K562 (cell line): ENCODE measurements around the gene TVP23A. TPM values are rescaled to one million over a fixed set of nuclear protein-coding genes. Genes with fewer than 3 reads are reported as not detected.

Experiments used
- ATF7 ChIP-seq: fragments of 450-650 bp; IDR thresholded peaks from 2 replicates; pipeline ENCODE4 v1.7.1; 2014; ENCODE audit warnings: mild to moderate bottlenecking, moderate library complexity
- BCOR ChIP-seq: fragments of 450-650 bp; IDR thresholded peaks from 2 replicates; pipeline ENCODE4 v1.6.1; 2016
- CBFA2T3 ChIP-seq: fragments of 450-650 bp; IDR thresholded peaks from 2 replicates; pipeline ENCODE4 v1.6.1; 2017
- DEAF1 ChIP-seq: fragments of 450-650 bp; formaldehyde crosslinking; IDR thresholded peaks from 2 replicates; pipeline ENCODE4 v1.4.0; 2020; ENCODE audit warnings: mild to moderate bottlenecking, moderate library complexity
- EP300 ChIP-seq: IDR thresholded peaks from 2 replicates; pipeline ENCODE4 v1.6.1; 2012; ENCODE audit warnings: low read length, improper control_type of control experiment
- HDAC2 ChIP-seq: fragments of 450-650 bp; IDR thresholded peaks from 2 replicates; pipeline ENCODE4 v1.6.1; 2016; ENCODE audit warnings: mild to moderate bottlenecking
- JUN ChIP-seq, 2 experiments: sonication (generic) in 1 of 2; formaldehyde crosslinking in 1 of 2; IDR thresholded peaks; 2 replicates each; pipeline versions ENCODE4 v1.6.1 to v1.8.0; 2012 to 2022; ENCODE audit warnings: borderline replicate concordance in 2 of 2, mild to moderate bottlenecking in 2 of 2, improper control_type of control experiment in 1 of 2, low read depth in 1 of 2, low read length in 1 of 2, missing genetic modification reagents in 1 of 2
- KDM1A ChIP-seq, 2 experiments: fragments of 450-650 bp; IDR thresholded peaks; 2 replicates each; pipeline ENCODE4 v1.6.1; 2016; ENCODE audit warnings: mild to moderate bottlenecking in 2 of 2
- LCOR ChIP-seq: sonication (generic); formaldehyde crosslinking; IDR thresholded peaks from 2 replicates; pipeline ENCODE4 v1.8.0; 2022; ENCODE audit warnings: mild to moderate bottlenecking, missing genetic modification reagents
- MBD1 ChIP-seq: fragments of 250-450 bp; sonication (Bioruptor Pico); IDR thresholded peaks from 2 replicates; pipeline ENCODE4 v1.8.0; 2022; ENCODE audit warnings: inconsistent platforms
- PKNOX1 ChIP-seq: fragments of 450-650 bp; IDR thresholded peaks from 2 replicates; pipeline ENCODE4 v1.6.1; 2016
- RCOR1 ChIP-seq, 2 experiments: IDR thresholded peaks; 2 replicates each; pipeline ENCODE4 v1.6.1; 2012; ENCODE audit warnings: low read depth in 2 of 2, low read length in 2 of 2, borderline replicate concordance in 1 of 2, improper control_type of control experiment in 1 of 2
- TCF3 ChIP-seq: sonication (generic); formaldehyde crosslinking; IDR thresholded peaks from 2 replicates; pipeline ENCODE4 v1.4.0; 2020; ENCODE audit warnings: mild to moderate bottlenecking, missing genetic modification reagents
- ZBTB5 ChIP-seq: fragments of 450-650 bp; IDR thresholded peaks from 2 replicates; pipeline ENCODE4 v1.6.1; 2017; ENCODE audit warnings: antibody characterized with exemption
- ZNF121 ChIP-seq: sonication (generic); formaldehyde crosslinking; conservative IDR thresholded peaks from 2 replicates; pipeline ENCODE4 v1.8.0; 2022; ENCODE audit warnings: missing genetic modification reagents
- ZNF592 ChIP-seq: fragments of 450-650 bp; IDR thresholded peaks from 2 replicates; pipeline ENCODE4 v1.6.1; 2017; ENCODE audit warnings: antibody characterized with exemption, mild to moderate bottlenecking
- ZNF830 ChIP-seq: fragments of 250-450 bp; sonication (Bioruptor Pico); IDR thresholded peaks from 2 replicates; pipeline ENCODE4 v1.5.0; 2021; ENCODE audit warnings: mild to moderate bottlenecking
- polyA plus RNA-seq, 8 experiments: library from polyadenylated mRNA; depleted of rRNA in 4 of 8; stranded (reverse) in 5 of 8; unstranded in 3 of 8; fragments of >200 nt; fragmentation: Nextera tagmentation in 2 of 8; fragmentation: Illumina TruSeq in 1 of 8; extraction: Ambion mirVana in 2 of 8; extraction: Trizol in 1 of 8; gene quantifications; 2 replicates each; pipeline versions ENCODE4 v1.2.1 to v1.2.3, GENCODE V29; 2011 to 2014; ENCODE audit warnings: inconsistent platforms in 1 of 8, missing spikeins in 1 of 8
- total RNA-seq, 7 experiments: library from RNA; depleted of rRNA in 6 of 7; stranded (reverse); fragments of >200 nt in 6 of 7; fragmentation: Illumina TruSeq in 2 of 7; extraction: Trizol in 2 of 7; gene quantifications; 2 replicates each; pipeline versions ENCODE4 v1.2.1 to v1.2.3, GENCODE V29; 2011 to 2021; ENCODE audit warnings: low replicate concordance in 1 of 7

Gene TVP23A
- total and polyA plus RNA-seq, 9 of the 15 experiments (the other 6 are each of a cell fraction or from before 2014, with no cell fraction given): 0.04 to 0.77 (median 0.10) TPM; not detected in 3

GRCh38 chr16:10738231-10739077, 80.1 kb downstream of the TVP23A start (continued):
- no peak for TF ChIP-seq DEAF1 (CRISPR knock-in tag)
- TF ChIP-seq ZBTB5: 0 out of 2 replicates have a peak, but pooled peaks have one; percentile 15
- peak; percentile 93 for TF ChIP-seq KDM1A (IDR thresholded peaks at IDR 0.05)
- peak; percentile 79 for TF ChIP-seq CBFA2T3
- peak; percentile 67 for TF ChIP-seq ZNF121 (CRISPR knock-in tag)
- TF ChIP-seq RCOR1 (IDR thresholded peaks at IDR 0.05; ENCODE audit: borderline replicate concordance in 1 of 2, low read depth in 2 of 2, low read length in 2 of 2): peak in 1 of 2 experiments; percentile 71; a peak in 2 of 4 replicates
- peak; percentile 89 for TF ChIP-seq JUN (IDR thresholded peaks at IDR 0.05; ENCODE audit: borderline replicate concordance, low read depth, low read length)
- no peak for TF ChIP-seq JUN (CRISPR knock-in tag; IDR thresholded peaks at IDR 0.05; ENCODE audit: borderline replicate concordance)
- peak; percentile 95 for TF ChIP-seq BCOR
- TF ChIP-seq HDAC2: peak; percentile 79
- TF ChIP-seq ZNF592: peak; percentile 55; the same call in 1 of the 2 replicates
- TF ChIP-seq EP300: peak; percentile 60
- TF ChIP-seq ATF7: peak; percentile 86
- TF ChIP-seq PKNOX1: peak; percentile 96
- peak; percentile 80; the same call in 1 of the 2 replicates for TF ChIP-seq LCOR (CRISPR knock-in tag)
- peak; percentile 44 for TF ChIP-seq TCF3 (CRISPR knock-in tag)
- TF ChIP-seq ZNF830: no peak
- TF ChIP-seq MBD1 (CRISPR knock-in tag): no peak
